HepG2 (cell line): ENCODE measurements around the gene SLC13A3. TPM values are rescaled to one million over a fixed set of nuclear protein-coding genes. Genes with fewer than 3 reads are reported as not detected.

ENCODE experiments used
- CBX5 ChIP-seq: sonication (generic); formaldehyde crosslinking; IDR thresholded peaks from 2 replicates; pipeline ENCODE4 v1.4.0; 2020; ENCODE audit warnings: missing genetic modification reagents, borderline replicate concordance
- CREM ChIP-seq, 2 experiments: sonication (generic) in 1 of 2; formaldehyde crosslinking in 1 of 2; IDR thresholded peaks; 2 replicates each; pipeline versions ENCODE4 v1.4.0 to v1.6.1; 2016 to 2020; ENCODE audit warnings: antibody characterized with exemption in 1 of 2, mild to moderate bottlenecking in 1 of 2, missing genetic modification reagents in 1 of 2
- ETV6 ChIP-seq: sonication (generic); formaldehyde crosslinking; conservative IDR thresholded peaks from 2 replicates; pipeline ENCODE4 v1.4.0; 2020; ENCODE audit warnings: missing genetic modification reagents
- FOXK2 ChIP-seq: fragments of 450-650 bp; IDR thresholded peaks from 2 replicates; pipeline ENCODE4 v1.6.1; 2016
- GZF1 ChIP-seq: sonication (generic); formaldehyde crosslinking; IDR thresholded peaks from 2 replicates; pipeline ENCODE4 v1.5.1; 2020; ENCODE audit warnings: mild to moderate bottlenecking, missing genetic modification reagents
- HES4 ChIP-seq: sonication (generic); formaldehyde crosslinking; IDR thresholded peaks from 2 replicates; pipeline ENCODE4 v1.9.0; 2021; ENCODE audit warnings: mild to moderate bottlenecking, missing genetic modification reagents, borderline replicate concordance
- HNF1B ChIP-seq: sonication (generic); formaldehyde crosslinking; IDR thresholded peaks from 2 replicates; pipeline ENCODE4 v1.5.1; 2020; ENCODE audit warnings: mild to moderate bottlenecking, moderate library complexity, missing genetic modification reagents
- KDM1A ChIP-seq: IDR thresholded peaks from 2 replicates; pipeline ENCODE4 v1.6.1; 2016; ENCODE audit warnings: missing compliant biosample characterization
- PHF5A ChIP-seq: IDR thresholded peaks from one replicate; pipeline ENCODE4 v1.6.1; 2018; ENCODE audit warnings: low read depth, missing genetic modification reagents; ENCODE audit not compliant: unreplicated experiment
- XBP1 ChIP-seq: sonication (generic); formaldehyde crosslinking; IDR thresholded peaks from 2 replicates; pipeline ENCODE4 v1.5.0; 2020; ENCODE audit warnings: missing genetic modification reagents
- ZBTB25 ChIP-seq: IDR thresholded peaks from 2 replicates; pipeline ENCODE4 v1.6.1; 2018; ENCODE audit warnings: missing genetic modification reagents
- ZHX1 ChIP-seq: sonication (generic); formaldehyde crosslinking; IDR thresholded peaks from 2 replicates; pipeline ENCODE4 v1.8.1; 2022; ENCODE audit warnings: low read depth, mild to moderate bottlenecking, missing genetic modification reagents
- ZNF10 ChIP-seq: sonication (generic); formaldehyde crosslinking; IDR thresholded peaks from 2 replicates; pipeline ENCODE4 v1.4.0; 2020; ENCODE audit warnings: mild to moderate bottlenecking, low read depth, missing genetic modification reagents, borderline replicate concordance
- ZNF616 ChIP-seq: sonication (generic); formaldehyde crosslinking; IDR thresholded peaks from 2 replicates; pipeline ENCODE4 v1.5.0; 2020; ENCODE audit warnings: low read depth, mild to moderate bottlenecking, missing genetic modification reagents
- ZNF772 ChIP-seq: sonication (generic); formaldehyde crosslinking; IDR thresholded peaks from 2 replicates; pipeline ENCODE4 v1.5.0; 2020; ENCODE audit warnings: mild to moderate bottlenecking, missing genetic modification reagents
- ZNF850 ChIP-seq: sonication (generic); formaldehyde crosslinking; conservative IDR thresholded peaks from 2 replicates; pipeline ENCODE4 v1.9.0; 2021; ENCODE audit warnings: mild to moderate bottlenecking, missing genetic modification reagents
- ZSCAN31 ChIP-seq: sonication (generic); formaldehyde crosslinking; IDR thresholded peaks from 2 replicates; pipeline ENCODE4 v1.5.0; 2020; ENCODE audit warnings: low read depth, mild to moderate bottlenecking, missing genetic modification reagents
- polyA plus RNA-seq, 8 experiments: library from polyadenylated mRNA; depleted of rRNA in 3 of 8; stranded (reverse) in 7 of 8; unstranded in 1 of 8; fragments of >200 nt; fragmentation: Illumina TruSeq in 4 of 8; extraction: Trizol in 4 of 8; gene quantifications; 2 replicates each; pipeline versions ENCODE4 v1.2.1 to v1.2.3, GENCODE V29; 2011 to 2016; ENCODE audit warnings: low read depth in 4 of 8, missing spikeins in 1 of 8, mixed read lengths in 1 of 8; ENCODE audit not compliant: insufficient read depth in 1 of 8
- total RNA-seq, 5 experiments: library from RNA; depleted of rRNA; stranded (reverse); fragments of >200 nt; fragmentation: Illumina TruSeq; extraction: Trizol; gene quantifications; 2 replicates each; pipeline ENCODE4 v1.2.3, GENCODE V29; 2016; ENCODE audit warnings: low read depth in 1 of 5
- TF ChIP-seq, protein P1 (sequence below): sonication (generic); formaldehyde crosslinking; IDR thresholded peaks from 2 replicates; pipeline ENCODE4 v1.4.0; 2020; ENCODE audit warnings: missing genetic modification reagents, mild to moderate bottlenecking, borderline replicate concordance

Gene SLC13A3
- total and polyA plus RNA-seq, 2 of the 13 experiments (the other 11 are each of a cell fraction or from before 2014, with no cell fraction given), result 66.5 to 76.0 TPM

GRCh38 chr20:46699651-46700359 is 48.5 kb upstream of the SLC13A3 start (continued):
- TF ChIP-seq ZNF772, result no peak
- TF ChIP-seq ZHX1 (CRISPR knock-in tag), result no peak
- TF ChIP-seq HNF1B, result no peak
- peak; percentile 72; the same call in 1 of the 2 replicates for TF ChIP-seq ZBTB25 (CRISPR knock-in tag)
- TF ChIP-seq ETV6 (CRISPR knock-in tag), result no peak; the same call in 1 of the 2 replicates
- no peak for TF ChIP-seq XBP1 (CRISPR knock-in tag)
- TF ChIP-seq, protein P1, sequence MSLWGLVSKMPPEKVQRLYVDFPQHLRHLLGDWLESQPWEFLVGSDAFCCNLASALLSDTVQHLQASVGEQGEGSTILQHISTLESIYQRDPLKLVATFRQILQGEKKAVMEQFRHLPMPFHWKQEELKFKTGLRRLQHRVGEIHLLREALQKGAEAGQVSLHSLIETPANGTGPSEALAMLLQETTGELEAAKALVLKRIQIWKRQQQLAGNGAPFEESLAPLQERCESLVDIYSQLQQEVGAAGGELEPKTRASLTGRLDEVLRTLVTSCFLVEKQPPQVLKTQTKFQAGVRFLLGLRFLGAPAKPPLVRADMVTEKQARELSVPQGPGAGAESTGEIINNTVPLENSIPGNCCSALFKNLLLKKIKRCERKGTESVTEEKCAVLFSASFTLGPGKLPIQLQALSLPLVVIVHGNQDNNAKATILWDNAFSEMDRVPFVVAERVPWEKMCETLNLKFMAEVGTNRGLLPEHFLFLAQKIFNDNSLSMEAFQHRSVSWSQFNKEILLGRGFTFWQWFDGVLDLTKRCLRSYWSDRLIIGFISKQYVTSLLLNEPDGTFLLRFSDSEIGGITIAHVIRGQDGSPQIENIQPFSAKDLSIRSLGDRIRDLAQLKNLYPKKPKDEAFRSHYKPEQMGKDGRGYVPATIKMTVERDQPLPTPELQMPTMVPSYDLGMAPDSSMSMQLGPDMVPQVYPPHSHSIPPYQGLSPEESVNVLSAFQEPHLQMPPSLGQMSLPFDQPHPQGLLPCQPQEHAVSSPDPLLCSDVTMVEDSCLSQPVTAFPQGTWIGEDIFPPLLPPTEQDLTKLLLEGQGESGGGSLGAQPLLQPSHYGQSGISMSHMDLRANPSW, result no peak
- TF ChIP-seq GZF1 (CRISPR knock-in tag), result no peak
- TF ChIP-seq FOXK2, result no peak
- TF ChIP-seq ZNF850 (CRISPR knock-in tag), result no peak
- TF ChIP-seq ZNF10, result no peak
- TF ChIP-seq KDM1A (CRISPR knock-in tag), result no peak; the same call in none of the 2 replicates
- TF ChIP-seq HES4, result no peak
- no peak for TF ChIP-seq ZSCAN31 (CRISPR knock-in tag)
- TF ChIP-seq CBX5 (CRISPR knock-in tag), result peak; percentile 81
- TF ChIP-seq PHF5A (CRISPR knock-in tag), result no peak
- TF ChIP-seq CREM (IDR thresholded peaks at IDR 0.05), result no peak
- no peak for TF ChIP-seq CREM (CRISPR knock-in tag; IDR thresholded peaks at IDR 0.05)
- TF ChIP-seq ZNF616, result no peak
